HuH-7.5 (cell line): ENCODE data around the gene TLE7.

Experiments used
- DNase-seq: peaks from one replicate; pipeline ENCODE4 v3.0.0; 2011; ENCODE audit warnings: low spot score

The TLE7 gene

GRCh38 chr16:71412270-71413160, 29.3 kb downstream of the TLE7 start:
- DNase-seq, result peak; percentile 79

GRCh38 chr16:71410146-71410545, 31.7 kb downstream of the TLE7 start:
- DNase-seq, result no peak

GRCh38 chr16:71409011-71409775, 32.7 kb downstream of the TLE7 start:
- no peak for DNase-seq

- no peak for DNase-seq
Measured at GRCh38 chr16:71408536-71408935, 33.3 kb downstream of the TLE7 start.

GRCh38 chr16:71407731-71408130, 34.1 kb downstream of the TLE7 start:
- no peak for DNase-seq

GRCh38 chr16:71406724-71407123, 35.1 kb downstream of the TLE7 start:
- DNase-seq, result no peak

GRCh38 chr16:71406316-71406715, 35.5 kb downstream of the TLE7 start:
- DNase-seq, result no peak

GRCh38 chr16:71404364-71404763, 37.5 kb downstream of the TLE7 start:
- DNase-seq, result no peak

- no peak for DNase-seq
Measured at GRCh38 chr16:71402674-71403073, 39.2 kb downstream of the TLE7 start.

- DNase-seq, result no peak
Measured at GRCh38 chr16:71402007-71402406, 39.8 kb downstream of the TLE7 start.

GRCh38 chr16:71399801-71400563, 41.9 kb downstream of the TLE7 start:
- DNase-seq, result no peak

GRCh38 chr16:71396594-71396993, 45.3 kb downstream of the TLE7 start:
- no peak for DNase-seq

GRCh38 chr16:71389330-71389729, 52.5 kb downstream of the TLE7 start:
- DNase-seq, result no peak

GRCh38 chr16:71387045-71387871, 54.6 kb downstream of the TLE7 start:
- no peak for DNase-seq

- no peak for DNase-seq
Measured at GRCh38 chr16:71384073-71384724, 57.7 kb downstream of the TLE7 start.

- DNase-seq, result no peak
Measured at GRCh38 chr16:71383054-71383773, 58.6 kb downstream of the TLE7 start.

- no peak for DNase-seq
Measured at GRCh38 chr16:71380831-71381230, 61.0 kb downstream of the TLE7 start.
